ENCODE measurements around the gene MTA2.

MTA2 gene

DNA sequence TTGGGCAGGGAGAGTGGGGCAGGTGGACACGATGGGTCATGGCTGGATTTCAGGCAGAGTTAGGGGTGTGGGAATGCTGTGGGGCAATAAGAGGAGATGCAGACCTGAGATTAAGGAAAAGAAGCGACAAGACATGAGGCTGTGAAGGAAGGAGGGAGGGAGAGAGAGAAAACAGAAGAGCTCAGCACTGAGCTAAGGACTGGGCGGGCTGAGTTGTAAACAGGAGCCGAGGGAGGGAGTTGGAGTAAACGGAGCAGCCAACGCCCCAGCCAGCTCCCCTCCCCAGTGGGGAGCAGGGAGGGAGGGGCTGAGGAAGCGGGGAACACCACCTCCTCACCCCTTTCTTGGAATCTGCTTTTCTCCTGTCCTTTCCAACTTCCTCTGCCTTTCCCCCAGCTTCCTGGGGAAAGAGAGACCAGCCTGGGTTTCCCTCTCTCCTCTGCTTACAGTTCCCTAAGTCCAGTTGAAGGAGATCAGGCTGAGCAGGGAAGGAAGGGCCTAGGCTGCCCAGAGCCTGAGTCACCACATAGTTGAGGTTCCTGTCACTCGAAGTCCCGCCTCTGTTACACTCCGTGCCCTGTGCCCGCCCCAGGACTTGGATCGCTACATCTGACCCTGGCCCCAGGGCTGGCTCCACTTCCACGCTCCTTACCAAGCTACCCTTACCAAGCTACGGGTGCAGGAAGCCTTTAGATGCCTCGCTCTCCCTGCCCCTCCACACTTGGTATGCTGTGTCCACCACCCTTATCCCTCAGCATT is 48.4 kb downstream of the MTA2 start (continued):
- TF ChIP-seq, protein P1, sequence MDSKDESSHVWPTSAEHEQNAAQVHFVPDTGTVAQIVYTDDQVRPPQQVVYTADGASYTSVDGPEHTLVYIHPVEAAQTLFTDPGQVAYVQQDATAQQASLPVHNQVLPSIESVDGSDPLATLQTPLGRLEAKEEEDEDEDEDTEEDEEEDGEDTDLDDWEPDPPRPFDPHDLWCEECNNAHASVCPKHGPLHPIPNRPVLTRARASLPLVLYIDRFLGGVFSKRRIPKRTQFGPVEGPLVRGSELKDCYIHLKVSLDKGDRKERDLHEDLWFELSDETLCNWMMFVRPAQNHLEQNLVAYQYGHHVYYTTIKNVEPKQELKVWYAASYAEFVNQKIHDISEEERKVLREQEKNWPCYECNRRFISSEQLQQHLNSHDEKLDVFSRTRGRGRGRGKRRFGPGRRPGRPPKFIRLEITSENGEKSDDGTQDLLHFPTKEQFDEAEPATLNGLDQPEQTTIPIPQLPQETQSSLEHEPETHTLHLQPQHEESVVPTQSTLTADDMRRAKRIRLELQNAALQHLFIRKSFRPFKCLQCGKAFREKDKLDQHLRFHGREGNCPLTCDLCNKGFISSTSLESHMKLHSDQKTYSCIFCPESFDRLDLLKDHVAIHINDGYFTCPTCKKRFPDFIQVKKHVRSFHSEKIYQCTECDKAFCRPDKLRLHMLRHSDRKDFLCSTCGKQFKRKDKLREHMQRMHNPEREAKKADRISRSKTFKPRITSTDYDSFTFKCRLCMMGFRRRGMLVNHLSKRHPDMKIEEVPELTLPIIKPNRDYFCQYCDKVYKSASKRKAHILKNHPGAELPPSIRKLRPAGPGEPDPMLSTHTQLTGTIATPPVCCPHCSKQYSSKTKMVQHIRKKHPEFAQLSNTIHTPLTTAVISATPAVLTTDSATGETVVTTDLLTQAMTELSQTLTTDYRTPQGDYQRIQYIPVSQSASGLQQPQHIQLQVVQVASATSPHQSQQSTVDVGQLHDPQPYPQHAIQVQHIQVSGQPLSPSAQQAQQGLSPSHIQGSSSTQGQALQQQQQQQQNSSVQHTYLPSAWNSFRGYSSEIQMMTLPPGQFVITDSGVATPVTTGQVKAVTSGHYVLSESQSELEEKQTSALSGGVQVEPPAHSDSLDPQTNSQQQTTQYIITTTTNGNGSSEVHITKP (tag by site-specific recombination; IDR thresholded peaks at IDR 0.05) = peak; percentile 56
- TF ChIP-seq ZNF560 (tag by site-specific recombination; IDR thresholded peaks at IDR 0.05; ENCODE audit: borderline replicate concordance) (no peak), ZNF785 (tag by site-specific recombination; IDR thresholded peaks at IDR 0.05) (no peak), ZNF112 (tag by site-specific recombination; IDR thresholded peaks at IDR 0.05) (no peak), MZF1 (tag by site-specific recombination; IDR thresholded peaks at IDR 0.05; ENCODE audit: borderline replicate concordance) (peak; percentile 34; the same call in 1 of the 2 replicates), ZNF341 (tag by site-specific recombination; IDR thresholded peaks at IDR 0.05; ENCODE audit: low read depth) (peak; percentile 100), ZNF184 (tag by site-specific recombination; IDR thresholded peaks at IDR 0.05) (no peak), ZNF660 (tag by site-specific recombination; IDR thresholded peaks at IDR 0.05) (0 out of 2 replicates have a peak, but pooled peaks have one; percentile 42), ZBTB8A (tag by site-specific recombination; IDR thresholded peaks at IDR 0.05) (peak; percentile 70), IKZF3 (tag by site-specific recombination; IDR thresholded peaks at IDR 0.05) (peak; percentile 68), ZNF366 (tag by site-specific recombination; conservative IDR thresholded peaks at IDR 0.05) (peak; percentile 85), ZNF37A (tag by site-specific recombination; IDR thresholded peaks at IDR 0.05) (no peak), ZNF571 (tag by site-specific recombination; IDR thresholded peaks at IDR 0.05) (no peak), SP2 (tag by site-specific recombination; IDR thresholded peaks at IDR 0.05) (peak; percentile 42), ZNF2 (tag by site-specific recombination; IDR thresholded peaks at IDR 0.05) (0 out of 2 replicates have a peak, but pooled peaks have one; percentile 27), KLF8 (tag by site-specific recombination; IDR thresholded peaks at IDR 0.05) (0 out of 2 replicates have a peak, but pooled peaks have one; percentile 14), ZNF248 (tag by site-specific recombination; IDR thresholded peaks at IDR 0.05) (no peak), ZBTB17 (tag by site-specific recombination; IDR thresholded peaks at IDR 0.05) (peak; percentile 60), ZNF335 (tag by site-specific recombination; conservative IDR thresholded peaks at IDR 0.05) (no peak), ZNF214 (tag by site-specific recombination; IDR thresholded peaks at IDR 0.05; ENCODE audit: borderline replicate concordance) (no peak), ZNF433 (tag by site-specific recombination; IDR thresholded peaks at IDR 0.05; ENCODE audit: low read depth) (no peak)
- TF ChIP-seq, protein P2, sequence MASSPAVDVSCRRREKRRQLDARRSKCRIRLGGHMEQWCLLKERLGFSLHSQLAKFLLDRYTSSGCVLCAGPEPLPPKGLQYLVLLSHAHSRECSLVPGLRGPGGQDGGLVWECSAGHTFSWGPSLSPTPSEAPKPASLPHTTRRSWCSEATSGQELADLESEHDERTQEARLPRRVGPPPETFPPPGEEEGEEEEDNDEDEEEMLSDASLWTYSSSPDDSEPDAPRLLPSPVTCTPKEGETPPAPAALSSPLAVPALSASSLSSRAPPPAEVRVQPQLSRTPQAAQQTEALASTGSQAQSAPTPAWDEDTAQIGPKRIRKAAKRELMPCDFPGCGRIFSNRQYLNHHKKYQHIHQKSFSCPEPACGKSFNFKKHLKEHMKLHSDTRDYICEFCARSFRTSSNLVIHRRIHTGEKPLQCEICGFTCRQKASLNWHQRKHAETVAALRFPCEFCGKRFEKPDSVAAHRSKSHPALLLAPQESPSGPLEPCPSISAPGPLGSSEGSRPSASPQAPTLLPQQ (tag by site-specific recombination; IDR thresholded peaks at IDR 0.05) = 0 out of 2 replicates have a peak, but pooled peaks have one; percentile 43

All from HEK293 (cell line).